Right lobe of liver (tissue), 6 donors: ENCODE results near the gene POLG2. TPM values are rescaled to one million over a fixed set of nuclear protein-coding genes. Genes with fewer than 3 reads are reported as not detected.
"Not testable (repeated sequence)": the region's sequence is repeated elsewhere in the genome, so short reads cannot be mapped to it uniquely, and the experiment has no call there.

Source experiments
- ATAC-seq, 4 donors: fragments of 200-7000 bp; cut with Tn5 transposase; one replicate each; pipeline ENCODE4 v1.9.1; 2020; ENCODE audit warnings: mild to moderate bottlenecking in 4 of 4, moderate library complexity in 4 of 4
- DNase-seq, 3 donors: peaks; one replicate each; pipeline ENCODE4 v3.0.0-alpha.2; 2020
- H3K27ac ChIP-seq, 3 donors: fragments of 200-600 bp; one replicate each; pipeline ENCODE4 v1.8.0; 2022
- H3K27me3 ChIP-seq, 2 donors: fragments of 200-600 bp; one replicate each; pipeline ENCODE4 v1.8.0; 2022
- H3K36me3 ChIP-seq, 4 donors: fragments of 200-600 bp; sonication (generic) in 1 of 4; one replicate each; pipeline versions ENCODE4 v1.5.1 to v1.8.0; 2017 to 2022; ENCODE audit warnings: control low read depth in 1 of 4
- H3K4me1 ChIP-seq, 4 donors: fragments of 200-600 bp; sonication (generic) in 1 of 4; one replicate each; pipeline versions ENCODE4 v1.5.1 to v1.8.0; 2017 to 2022; ENCODE audit warnings: control low read depth in 1 of 4
- H3K4me3 ChIP-seq, 3 donors: fragments of 200-600 bp; one replicate each; pipeline ENCODE4 v1.8.0; 2022
- H3K9me3 ChIP-seq, 4 donors: fragments of 200-600 bp; sonication (generic) in 1 of 4; one replicate each; pipeline versions ENCODE4 v1.5.1 to v1.8.0; 2017 to 2022; ENCODE audit warnings: control low read depth in 1 of 4
- POLR2A ChIP-seq: fragments of 450-650 bp; IDR thresholded peaks from one replicate; pipeline ENCODE4 v1.6.1; 2017; ENCODE audit warnings: antibody characterized with exemption, mild to moderate bottlenecking
- WGBS: methylation state at CpG from one replicate; pipeline ENCODE4 v1.1.6; 2018; ENCODE audit warnings: low coverage, low lambda C conversion rate; ENCODE audit not compliant: insufficient coverage; ENCODE audit errors: missing lambda C conversion rate; 5-methylcytosine and 5-hydroxymethylcytosine counted together
- intact Hi-C, 2 donors: fragments of 100-400 bp; cut with DNase I; formaldehyde crosslinking; loops; one replicate each; pipeline versions ENCODE4 v1.11.2 to v1.14.1; 2022
- total RNA-seq, 6 experiments: library from RNA; depleted of rRNA in 2 of 6; stranded (reverse); fragments of >200 nt in 2 of 6; fragmentation: NEBNext Ultra II Directional in 3 of 6; extraction: Animal tissue kit (Norgen Biotek cat#: 25700) in 3 of 6; gene quantifications; one replicate each; pipeline versions ENCODE4 v1.1.0 to v1.2.4, GENCODE V29; 2016 to 2023
- TF ChIP-seq, protein P1 (sequence below), 4 donors: fragments of 200-600 bp in 3 of 4; fragments of 450-650 bp in 1 of 4; IDR thresholded peaks; one replicate each; pipeline versions ENCODE4 v1.5.1 to v1.8.0; 2016 to 2022; ENCODE audit warnings: antibody characterized with exemption in 4 of 4, mild to moderate bottlenecking in 2 of 4
- donor health status: DM: no; HTN: yes; CAD: no.
- donor health status: DM: no; HTN: no; CAD: no.
- donor health status: DM: no; HTN: no; CAD: no.
- donor health status: DM: no; HTN: yes; CAD: no.
- donor health status: DM: no; HTN: yes; CAD: no.

POLG2 gene
- total RNA-seq, 6 experiments from 2014 or later: 2.9 to 9.2 (median 5.5) TPM

DNA sequence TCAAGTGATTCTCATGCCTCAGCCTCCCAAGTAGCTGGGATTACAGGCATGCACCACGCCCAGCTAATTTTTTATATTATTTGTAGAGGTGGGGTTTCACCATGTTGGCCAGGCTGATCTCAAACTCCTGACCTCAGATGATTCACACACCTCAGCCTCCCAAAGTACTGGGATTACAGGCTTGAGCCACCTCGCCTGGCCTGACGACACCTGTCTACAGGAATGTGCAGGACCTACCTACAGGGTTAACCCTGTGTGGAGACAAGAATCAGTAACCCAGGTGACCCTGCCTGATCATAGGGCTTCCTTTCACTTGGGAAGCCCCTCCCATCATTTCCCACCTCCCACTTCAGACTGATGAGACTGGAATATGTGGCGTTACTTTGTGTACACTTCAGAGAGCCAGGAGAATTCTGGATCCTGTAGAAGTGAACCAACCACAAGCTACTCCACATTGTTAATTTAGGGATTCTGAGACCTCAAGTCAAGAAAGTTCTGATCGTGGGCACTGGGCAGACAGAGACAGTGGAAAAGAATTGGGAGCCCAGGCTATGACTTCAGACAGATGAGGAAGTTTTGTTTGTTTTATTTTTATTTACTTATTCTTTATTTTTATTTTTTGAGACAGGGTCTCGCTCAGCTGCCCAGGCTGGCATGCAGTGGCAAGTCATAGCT, 53.6 kb downstream of the POLG2 start:
- intact Hi-C loops: no loop called here
- no peaks in the 10 kb centered on the region for H3K27me3 ChIP-seq
- H3K36me3 ChIP-seq: no peaks in the 10 kb centered on the region
- H3K27ac ChIP-seq: peak overlapping the region in 2 of 3 donors; percentile 34 to 47
- WGBS: 77% methylated on average over 4 of the region's 6 CpGs
- DNase-seq: no peak
- no peaks in the 10 kb centered on the region for H3K4me1 ChIP-seq
- ATAC-seq: no peak
- H3K4me3 ChIP-seq: no peak overlapping the region
- peaks cover 0 to 2% (median 0%) of the 10 kb centered on the region in 4 donors for H3K9me3 ChIP-seq
- TF ChIP-seq, protein P1, sequence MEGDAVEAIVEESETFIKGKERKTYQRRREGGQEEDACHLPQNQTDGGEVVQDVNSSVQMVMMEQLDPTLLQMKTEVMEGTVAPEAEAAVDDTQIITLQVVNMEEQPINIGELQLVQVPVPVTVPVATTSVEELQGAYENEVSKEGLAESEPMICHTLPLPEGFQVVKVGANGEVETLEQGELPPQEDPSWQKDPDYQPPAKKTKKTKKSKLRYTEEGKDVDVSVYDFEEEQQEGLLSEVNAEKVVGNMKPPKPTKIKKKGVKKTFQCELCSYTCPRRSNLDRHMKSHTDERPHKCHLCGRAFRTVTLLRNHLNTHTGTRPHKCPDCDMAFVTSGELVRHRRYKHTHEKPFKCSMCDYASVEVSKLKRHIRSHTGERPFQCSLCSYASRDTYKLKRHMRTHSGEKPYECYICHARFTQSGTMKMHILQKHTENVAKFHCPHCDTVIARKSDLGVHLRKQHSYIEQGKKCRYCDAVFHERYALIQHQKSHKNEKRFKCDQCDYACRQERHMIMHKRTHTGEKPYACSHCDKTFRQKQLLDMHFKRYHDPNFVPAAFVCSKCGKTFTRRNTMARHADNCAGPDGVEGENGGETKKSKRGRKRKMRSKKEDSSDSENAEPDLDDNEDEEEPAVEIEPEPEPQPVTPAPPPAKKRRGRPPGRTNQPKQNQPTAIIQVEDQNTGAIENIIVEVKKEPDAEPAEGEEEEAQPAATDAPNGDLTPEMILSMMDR (IDR thresholded peaks at IDR 0.05): no peak
- no peak for TF ChIP-seq POLR2A

DNA sequence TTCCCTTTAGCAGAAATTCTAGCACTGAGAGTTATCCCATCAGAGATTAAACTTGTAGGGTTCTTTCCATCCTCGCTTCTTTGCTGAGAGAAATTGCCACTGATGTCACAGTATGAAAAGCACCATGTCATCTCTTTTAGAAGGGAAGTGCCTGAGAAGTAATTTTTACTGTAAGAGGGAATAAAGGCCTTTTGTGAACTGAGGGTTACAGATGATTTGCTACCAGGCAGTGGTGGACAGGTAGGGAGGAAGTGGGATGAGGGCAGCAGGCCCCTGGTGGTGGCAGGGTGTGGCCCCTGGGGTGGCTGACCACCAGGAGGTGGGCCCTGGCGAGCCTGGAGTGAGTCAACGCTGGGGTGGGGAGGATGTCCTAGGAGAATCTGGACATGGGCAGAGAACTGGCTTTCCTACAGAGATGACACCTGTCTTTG, 54.3 kb downstream of the POLG2 start:
- Histone ChIP-seq H3K27ac (peak overlapping the region in 2 of 3 donors; percentile 34 to 47), H3K36me3 (no peaks in the 10 kb centered on the region), H3K9me3 (peaks cover 0 to 8% (median under 1%) of the 10 kb centered on the region in 4 donors), H3K27me3 (no peaks in the 10 kb centered on the region), H3K4me3 (no peak overlapping the region), H3K4me1 (no peaks in the 10 kb centered on the region)
- 65% methylated on average over 2 of the region's 3 CpGs for WGBS
- ATAC-seq (peak; percentile 32 to 63 (median 52)), DNase-seq (peak in 1 of 3 donors; percentile 56)
- intact Hi-C loops: no loop called here
- TF ChIP-seq POLR2A: no peak
- TF ChIP-seq, protein P1 (IDR thresholded peaks at IDR 0.05): no peak

- H3K36me3 ChIP-seq: no peaks in the 10 kb centered on the region
- no peaks in the 10 kb centered on the region for H3K4me1 ChIP-seq
- H3K27me3 ChIP-seq: no peaks in the 10 kb centered on the region
- ATAC-seq: peak; percentile 71 to 87 (median 80)
- H3K4me3 ChIP-seq: no peak overlapping the region
- intact Hi-C loops: no loop called here
- TF ChIP-seq, protein P1 (IDR thresholded peaks at IDR 0.05): no peak
- no peak for TF ChIP-seq POLR2A
- 35% methylated on average over 10 of the region's 10 CpGs for WGBS
- DNase-seq: peak; percentile 24 to 54 (median 50)
- H3K27ac ChIP-seq: peak overlapping the region in 2 of 3 donors; percentile 34 to 47
- peaks cover 0 to 13% (median under 1%) of the 10 kb centered on the region in 4 donors for H3K9me3 ChIP-seq
Observed at GRCh38 chr17:64441772-64442540, 54.9 kb downstream of the POLG2 start.

GRCh38 chr17:64439956-64440355, 56.9 kb downstream of the POLG2 start:
- peaks cover 0 to 13% (median under 1%) of the 10 kb centered on the region in 4 donors for H3K9me3 ChIP-seq
- DNase-seq (no peak), ATAC-seq (no peak)
- intact Hi-C loops: no loop called here
- TF ChIP-seq POLR2A: no peak
- TF ChIP-seq, protein P1 (IDR thresholded peaks at IDR 0.05): no peak
- no peaks in the 10 kb centered on the region for H3K27me3 ChIP-seq
- H3K27ac ChIP-seq: no peak overlapping the region
- no peaks in the 10 kb centered on the region for H3K4me1 ChIP-seq
- no peak overlapping the region for H3K4me3 ChIP-seq
- 71% methylated on average over 2 of the region's 2 CpGs for whole genome bisulfite sequencing
- H3K36me3 ChIP-seq: no peaks in the 10 kb centered on the region

GRCh38 chr17:64439521-64439920, 57.3 kb downstream of the POLG2 start:
- intact Hi-C loops, DNase-seq, H3K4me1 ChIP-seq, H3K36me3 ChIP-seq, H3K27me3 ChIP-seq, H3K27ac ChIP-seq, ATAC-seq, H3K4me3 ChIP-seq: not testable (repeated sequence)
- H3K9me3 ChIP-seq: peaks cover 0 to 13% (median under 1%) of the 10 kb centered on the region in 4 donors
- 71% methylated on average over 1 of the region's 1 CpG for WGBS
